IPS-18c (cell line): ENCODE results near the gene CDH12.
"Not testable (repeated sequence)": the region's sequence is repeated elsewhere in the genome, so short reads cannot be mapped to it uniquely, and the experiment has no call there.

ENCODE experiments used
- H3K4me3 ChIP-seq: 2 replicates; pipeline ENCODE4 v1.7.0; 2013; ENCODE audit warnings: low read depth, mild to moderate bottlenecking, low read length, moderate library complexity; ENCODE audit not compliant: insufficient read depth
- H3K9me3 ChIP-seq: one replicate; pipeline ENCODE4 v1.6.1; 2013; ENCODE audit warnings: mild to moderate bottlenecking, low read length, moderate library complexity; ENCODE audit not compliant: control insufficient read depth, insufficient read depth

The CDH12 gene

GRCh38 chr5:22787398-22787797 lies 65.7 kb downstream of the CDH12 start:
- H3K9me3 ChIP-seq = no peaks in the 10 kb centered on the region
- no peak overlapping the region for H3K4me3 ChIP-seq

GRCh38 chr5:22780756-22781155 lies 72.4 kb downstream of the CDH12 start:
- Histone ChIP-seq H3K4me3 (no peak overlapping the region), H3K9me3 (no peaks in the 10 kb centered on the region)

DNA sequence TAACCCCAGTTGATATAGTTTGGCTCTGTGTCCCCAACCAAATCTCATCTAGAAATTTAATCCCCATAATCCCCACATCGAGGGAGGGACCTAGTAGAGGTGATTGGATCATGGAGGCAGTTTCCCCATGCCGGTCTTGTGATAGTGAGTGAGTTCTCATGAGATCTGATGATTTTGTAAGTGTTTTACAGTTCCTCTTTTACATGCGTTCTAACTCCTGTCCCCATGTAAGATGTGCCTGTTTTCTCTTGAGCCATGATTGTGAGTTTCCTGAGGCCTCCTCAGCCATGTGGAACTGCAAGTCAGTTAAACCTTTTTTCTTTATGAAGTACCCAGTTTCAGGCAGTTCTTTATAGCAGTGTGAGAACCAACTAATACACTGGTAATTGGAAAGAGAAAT lies 73.6 kb downstream of the CDH12 start:
- Histone ChIP-seq H3K9me3 (no peaks in the 10 kb centered on the region), H3K4me3 (no peak overlapping the region)

DNA sequence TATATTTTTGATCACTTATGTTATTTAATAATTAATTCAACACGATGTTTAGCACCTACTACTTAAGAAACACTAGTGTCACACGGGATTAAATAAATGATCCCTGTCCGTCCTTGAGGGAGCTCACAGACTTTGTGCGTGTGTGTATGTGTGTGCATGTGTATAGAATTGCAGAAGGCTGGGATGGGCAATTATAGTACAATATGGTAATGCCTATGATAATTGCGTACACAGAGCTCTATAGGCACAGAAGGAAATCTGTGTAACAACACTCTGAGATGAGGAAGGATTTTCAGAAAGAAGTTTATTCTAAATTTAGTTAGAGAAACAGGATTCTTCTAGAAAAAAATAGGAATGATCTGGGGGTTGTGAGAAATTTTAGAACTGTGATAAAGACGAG lies 76.9 kb downstream of the CDH12 start:
- H3K9me3 ChIP-seq = no peaks in the 10 kb centered on the region

DNA sequence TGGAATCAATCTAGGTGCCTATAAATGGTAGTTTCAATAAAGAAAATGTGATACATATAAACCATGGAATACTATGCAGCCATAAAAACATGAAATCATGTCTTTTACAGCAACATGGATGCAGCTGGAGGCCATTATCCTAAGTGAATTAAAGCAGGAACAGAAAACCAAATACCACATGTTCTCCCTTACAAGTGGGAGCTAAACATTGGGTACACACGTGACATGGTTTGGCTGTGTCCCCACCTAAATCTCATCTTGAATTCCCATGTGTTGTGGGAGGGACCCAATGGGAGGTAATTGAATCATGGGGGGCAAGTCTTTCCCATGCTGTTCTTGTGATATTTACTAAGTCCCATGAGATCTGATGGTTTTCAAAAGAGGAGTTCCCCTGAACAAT lies 78.9 kb downstream of the CDH12 start:
- not testable (repeated sequence) for H3K4me3 ChIP-seq, H3K9me3 ChIP-seq

More for the DNA sequence above, 76.9 kb downstream of the CDH12 start:
- no peak overlapping the region for H3K4me3 ChIP-seq

- no peaks in the 10 kb centered on the region for H3K9me3 ChIP-seq
Observed at GRCh38 chr5:22764736-22765135, 88.4 kb downstream of the CDH12 start.

DNA sequence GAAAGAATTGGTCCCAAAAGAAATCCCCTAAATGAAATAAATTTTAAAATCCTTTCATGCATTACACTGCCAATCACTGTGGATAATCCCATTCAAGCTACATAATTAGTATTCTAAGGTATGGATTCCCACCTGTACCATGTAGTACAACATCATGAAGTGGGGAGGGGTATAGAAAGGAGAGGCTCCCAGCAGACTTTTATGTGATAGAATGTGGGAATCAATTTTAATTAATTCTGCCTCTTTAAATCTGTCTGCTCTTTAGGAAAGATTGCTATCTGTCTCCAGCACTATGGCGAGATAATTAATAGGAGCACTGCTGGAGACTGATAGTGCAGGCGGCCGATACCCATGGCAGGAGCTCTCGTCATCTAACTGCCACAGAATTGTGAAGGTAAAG lies 95.4 kb downstream of the CDH12 start:
- Histone ChIP-seq H3K4me3 (no peak overlapping the region), H3K9me3 (no peaks in the 10 kb centered on the region)

More at GRCh38 chr5:22764736-22765135, 88.4 kb downstream of the CDH12 start:
- H3K4me3 ChIP-seq = no peak overlapping the region

DNA sequence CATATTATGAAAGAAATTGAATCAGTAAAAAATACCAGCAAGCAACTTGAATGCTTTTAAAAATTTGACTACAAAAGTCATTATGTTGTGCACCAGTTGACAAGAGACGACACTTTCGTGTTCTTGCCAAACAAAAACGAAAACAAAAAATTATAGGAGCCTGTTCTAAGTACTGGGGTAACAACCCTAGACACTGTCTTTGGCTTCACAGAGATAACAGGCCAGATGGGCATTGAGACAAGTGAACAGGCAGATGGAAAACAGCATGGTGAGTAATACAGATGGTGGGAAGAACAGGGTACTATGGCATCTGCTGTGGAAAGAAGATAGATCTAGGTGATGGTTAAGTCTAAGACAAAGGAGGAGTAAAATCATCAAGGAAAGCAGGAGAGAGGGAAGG lies 99.0 kb downstream of the CDH12 start:
- Histone ChIP-seq H3K9me3 (no peaks in the 10 kb centered on the region), H3K4me3 (no peak overlapping the region)

DNA sequence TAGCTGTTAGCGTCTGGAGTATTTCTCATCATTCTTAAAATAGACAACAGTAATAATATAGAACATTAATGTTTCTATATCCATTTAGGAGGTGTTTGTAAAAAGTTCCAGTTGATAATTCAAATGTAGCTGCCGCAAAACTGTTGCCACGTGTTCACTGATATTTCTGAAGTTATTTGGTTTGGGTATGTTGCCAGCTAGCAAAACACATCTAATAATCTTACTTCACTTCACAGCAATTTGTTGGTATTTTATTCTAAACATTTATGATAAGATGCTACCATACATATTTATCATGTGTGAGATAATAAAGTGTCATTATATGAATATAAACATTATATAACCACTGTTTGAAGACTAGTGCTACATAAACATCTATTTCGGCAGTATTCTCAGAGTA lies 101.6 kb downstream of the CDH12 start:
- H3K4me3 ChIP-seq = no peak overlapping the region
- no peaks in the 10 kb centered on the region for H3K9me3 ChIP-seq

DNA sequence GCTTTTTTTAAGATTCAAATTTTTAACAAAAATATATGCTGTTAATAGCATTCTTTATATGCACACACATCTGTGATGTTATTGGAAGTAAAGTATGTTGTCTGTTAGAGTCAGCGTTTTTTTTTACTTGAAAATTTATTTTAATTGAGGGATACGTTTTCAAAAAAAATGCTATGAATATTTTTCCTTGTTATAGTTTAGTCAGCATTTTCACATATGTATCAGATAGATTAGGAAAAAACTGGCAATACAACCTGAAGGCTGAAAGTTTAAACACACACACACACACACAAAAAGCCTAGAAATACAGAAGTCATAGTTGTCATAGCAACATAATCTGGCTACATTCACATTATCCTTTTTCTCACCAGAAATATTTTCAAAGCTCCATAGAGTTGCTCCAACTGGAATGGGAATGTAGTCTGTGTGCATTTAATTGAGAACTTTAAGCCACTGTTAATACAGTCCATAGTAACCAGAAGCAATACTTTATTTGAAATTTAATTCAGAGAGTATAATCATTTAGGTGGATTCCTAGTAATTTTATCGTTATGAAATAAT lies 116.6 kb downstream of the CDH12 start:
- H3K9me3 ChIP-seq = no peaks in the 10 kb centered on the region
- H3K4me3 ChIP-seq = no peak overlapping the region

GRCh38 chr5:22734907-22735306 lies 118.2 kb downstream of the CDH12 start:
- Histone ChIP-seq H3K9me3 (no peaks in the 10 kb centered on the region), H3K4me3 (no peak overlapping the region)

GRCh38 chr5:22728610-22729009 lies 124.5 kb downstream of the CDH12 start:
- H3K9me3 ChIP-seq = no peaks in the 10 kb centered on the region

GRCh38 chr5:22722491-22722890 lies 130.7 kb downstream of the CDH12 start:
- Histone ChIP-seq H3K9me3 (no peaks in the 10 kb centered on the region), H3K4me3 (no peak overlapping the region)

More at GRCh38 chr5:22728610-22729009, 124.5 kb downstream of the CDH12 start:
- no peak overlapping the region for H3K4me3 ChIP-seq

- no peaks in the 10 kb centered on the region for H3K9me3 ChIP-seq
Observed at GRCh38 chr5:22722056-22722455, 131.1 kb downstream of the CDH12 start.

DNA sequence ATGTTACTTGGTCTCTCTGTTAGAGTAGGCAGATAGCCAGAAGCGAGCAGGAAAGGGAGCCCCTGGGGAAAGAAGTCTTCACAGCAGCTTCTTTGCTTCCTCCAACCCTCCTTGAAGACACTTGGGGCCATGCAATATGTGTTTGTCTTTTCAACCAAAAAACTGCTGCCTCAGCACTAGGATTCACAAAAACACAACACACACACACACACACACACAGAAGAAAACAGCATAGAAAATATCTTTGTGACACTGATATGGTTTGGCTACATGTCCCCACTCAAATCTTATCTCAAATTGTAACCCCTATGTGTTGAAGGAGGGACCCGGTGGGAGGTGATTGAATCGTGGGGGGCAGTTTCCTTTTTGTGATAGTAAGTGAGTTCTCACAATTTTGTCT lies 133.3 kb downstream of the CDH12 start:
- Histone ChIP-seq H3K9me3 (no peaks in the 10 kb centered on the region), H3K4me3 (no peak overlapping the region)

More at GRCh38 chr5:22722056-22722455, 131.1 kb downstream of the CDH12 start:
- H3K4me3 ChIP-seq = no peak overlapping the region

- H3K4me3 ChIP-seq = no peak overlapping the region
- H3K9me3 ChIP-seq = no peaks in the 10 kb centered on the region
Observed at GRCh38 chr5:22710660-22711059, 142.5 kb downstream of the CDH12 start.

DNA sequence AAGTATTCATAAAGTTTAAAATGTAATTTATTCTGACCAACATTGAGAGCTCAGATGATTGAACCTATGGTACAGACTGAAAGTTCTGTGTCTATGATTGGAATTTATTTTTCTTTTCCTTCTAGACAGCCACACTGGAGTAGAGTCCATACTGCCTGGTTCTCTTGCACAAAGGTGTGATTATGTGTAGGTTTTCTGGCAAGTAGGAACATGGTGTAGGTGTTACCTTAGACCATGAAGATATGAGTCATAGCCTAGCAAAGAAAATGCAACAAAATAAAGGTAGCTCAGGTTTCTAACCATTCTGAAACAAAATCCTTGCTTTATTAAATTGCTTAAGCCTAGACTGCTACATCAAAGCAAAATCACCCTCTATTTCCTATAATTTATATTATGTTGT lies 143.4 kb downstream of the CDH12 start:
- H3K9me3 ChIP-seq = no peaks in the 10 kb centered on the region
- no peak overlapping the region for H3K4me3 ChIP-seq

DNA sequence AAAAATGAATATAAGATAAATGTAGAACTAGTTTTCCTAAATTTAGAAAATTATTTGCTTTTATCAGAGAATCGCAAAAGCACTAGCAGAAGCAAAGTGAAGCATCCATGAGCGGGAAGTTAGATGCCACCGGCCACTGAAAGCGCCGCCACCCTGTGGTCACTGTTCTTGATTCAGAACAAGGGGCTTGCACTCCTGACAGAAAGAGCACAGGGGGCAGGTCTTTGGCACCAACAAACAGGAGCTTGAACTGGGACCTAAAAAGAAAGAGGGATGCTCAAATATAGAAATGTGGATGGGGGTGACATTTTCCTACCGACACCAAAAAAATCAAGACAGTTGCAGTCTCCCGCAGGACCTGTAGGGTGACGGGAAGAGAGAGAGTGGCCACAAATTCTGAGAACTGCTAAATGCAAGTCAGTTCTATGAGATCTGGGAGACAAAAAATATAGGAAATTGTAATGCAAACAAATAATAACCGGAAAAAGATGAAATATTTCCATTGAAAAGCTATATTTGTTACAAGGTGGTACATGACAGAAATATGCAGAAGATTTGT lies 144.3 kb downstream of the CDH12 start:
- H3K4me3 ChIP-seq = no peak overlapping the region

GRCh38 chr5:22706901-22707300 lies 146.2 kb downstream of the CDH12 start:
- no peak overlapping the region for H3K4me3 ChIP-seq
- no peaks in the 10 kb centered on the region for H3K9me3 ChIP-seq

More for the DNA sequence above, 144.3 kb downstream of the CDH12 start:
- no peaks in the 10 kb centered on the region for H3K9me3 ChIP-seq
